ENCODE data around the gene RELA. TPM values are rescaled to one million over a fixed set of nuclear protein-coding genes. Genes with fewer than 3 reads are reported as not detected.
A peak's percentile ranks its signal among the peaks of the same experiment; 100 is the strongest.

RELA gene
- total RNA-seq, 1 experiment from 2014 or later, result 99.3 TPM

- TF ChIP-seq EZH2 (IDR thresholded peaks at IDR 0.05; ENCODE audit: borderline replicate concordance, low read depth, low read length, poor library complexity, severe bottlenecking), result no peak
- TF ChIP-seq CTCF (conservative IDR thresholded peaks at IDR 0.05; ENCODE audit: low read depth, low read length), result no peak
- intact Hi-C loops (cut with micrococcal nuclease; ENCODE audit: unreplicated experiment), result no loop called here
- H3K36me3 ChIP-seq (ENCODE audit: insufficient read depth, low read length, poor library complexity, severe bottlenecking), result no peaks in the 10 kb centered on the region
- POLR2A ChIA-PET (ENCODE audit: low non-redundant PET), result no interaction called here
- no peak for DNase-seq (ENCODE audit: low spot score)
- H3K27ac ChIP-seq (ENCODE audit: low read depth, low read length, poor library complexity, severe bottlenecking), result no peak overlapping the region
- BruUV-seq (replicated peaks), result no TSS peak
- no peaks in the 10 kb centered on the region for H3K4me1 ChIP-seq (ENCODE audit: insufficient read depth, low read length, poor library complexity, severe bottlenecking)
- no peaks in the 10 kb centered on the region for H3K9me3 ChIP-seq (ENCODE audit: low read depth, low read length, poor library complexity, severe bottlenecking)
- CTCF ChIA-PET, result interaction anchor here (0.6 kb wide), 1 partner anchor 342 kb away, joined by 13 read pairs; no protein-coding TSS in a partner anchor
- H3K27me3 ChIP-seq (replicated peaks; ENCODE audit: insufficient read depth, low read depth, low read length, poor library complexity), result no peaks in the 10 kb centered on the region
- H3K4me3 ChIP-seq (ENCODE audit: low read depth, low read length, poor library complexity, severe bottlenecking), result no peak overlapping the region
Measured at GRCh38 chr11:65672180-65672860, 9.6 kb upstream of the RELA start.

- POLR2A ChIA-PET (ENCODE audit: low non-redundant PET), result interaction anchor here (0.6 to 1.1 kb wide), 2 partner anchors 68 to 229 kb away, joined by 3 to 7 read pairs; partner anchors contain the start of gene KCNK7
- Histone ChIP-seq H3K9me3 (ENCODE audit: low read depth, low read length, poor library complexity, severe bottlenecking) (no peaks in the 10 kb centered on the region), H3K27me3 (replicated peaks; ENCODE audit: insufficient read depth, low read depth, low read length, poor library complexity) (no peaks in the 10 kb centered on the region), H3K36me3 (ENCODE audit: insufficient read depth, low read length, poor library complexity, severe bottlenecking) (peaks cover 27% of the 10 kb centered on the region), H3K4me3 (ENCODE audit: low read depth, low read length, poor library complexity, severe bottlenecking) (peak overlapping the region; percentile 79), H3K4me1 (ENCODE audit: insufficient read depth, low read length, poor library complexity, severe bottlenecking) (peaks cover 7% of the 10 kb centered on the region), H3K27ac (ENCODE audit: low read depth, low read length, poor library complexity, severe bottlenecking) (peak overlapping the region; percentile 85)
- no peak for DNase-seq (ENCODE audit: low spot score)
- BruUV-seq (replicated peaks), result no TSS peak
- intact Hi-C loops (cut with micrococcal nuclease; ENCODE audit: unreplicated experiment), result no loop called here
- CTCF ChIA-PET, result interaction anchor here (0.6 kb wide), 1 partner anchor 116 kb away, joined by 14 read pairs; no protein-coding TSS in a partner anchor
- TF ChIP-seq CTCF (conservative IDR thresholded peaks at IDR 0.05; ENCODE audit: low read depth, low read length), result no peak
- TF ChIP-seq EZH2 (IDR thresholded peaks at IDR 0.05; ENCODE audit: borderline replicate concordance, low read depth, low read length, poor library complexity, severe bottlenecking), result no peak
Measured at GRCh38 chr11:65663639-65664200, 1.0 kb upstream of the RELA start.

- CTCF ChIA-PET, result no interaction called here
- TF ChIP-seq EZH2 (IDR thresholded peaks at IDR 0.05; ENCODE audit: borderline replicate concordance, low read depth, low read length, poor library complexity, severe bottlenecking) (no peak), CTCF (conservative IDR thresholded peaks at IDR 0.05; ENCODE audit: low read depth, low read length) (no peak)
- intact Hi-C loops (cut with micrococcal nuclease; ENCODE audit: unreplicated experiment), result no loop called here
- POLR2A ChIA-PET (ENCODE audit: low non-redundant PET), result interaction anchor here (1.1 kb wide), 1 partner anchor 67 kb away, joined by 7 read pairs; the partner anchor contains the start of gene KCNK7
- DNase-seq (ENCODE audit: low spot score), result no peak
- H3K9me3 ChIP-seq (ENCODE audit: low read depth, low read length, poor library complexity, severe bottlenecking), result no peaks in the 10 kb centered on the region
- peaks cover 7% of the 10 kb centered on the region for H3K4me1 ChIP-seq (ENCODE audit: insufficient read depth, low read length, poor library complexity, severe bottlenecking)
- peak overlapping the region; percentile 85 for H3K27ac ChIP-seq (ENCODE audit: low read depth, low read length, poor library complexity, severe bottlenecking)
- BruUV-seq (replicated peaks), result TSS peak; percentile 49
- peak overlapping the region; percentile 79 for H3K4me3 ChIP-seq (ENCODE audit: low read depth, low read length, poor library complexity, severe bottlenecking)
- H3K36me3 ChIP-seq (ENCODE audit: insufficient read depth, low read length, poor library complexity, severe bottlenecking), result peaks cover 41% of the 10 kb centered on the region
- no peaks in the 10 kb centered on the region for H3K27me3 ChIP-seq (replicated peaks; ENCODE audit: insufficient read depth, low read depth, low read length, poor library complexity)
Measured at GRCh38 chr11:65662247-65662798, 393 bp downstream of the RELA start.
